Left kidney (tissue), 2 donors: ENCODE results near the gene IL17B. TPM values are rescaled to one million over a fixed set of nuclear protein-coding genes. Genes with fewer than 3 reads are reported as not detected.
"Not testable (repeated sequence)": the region's sequence is repeated elsewhere in the genome, so short reads cannot be mapped to it uniquely, and the experiment has no call there.

Source experiments
- DNase-seq: peaks from one replicate; pipeline ENCODE4 v3.0.0-alpha.2; 2013
- polyA plus RNA-seq: library from polyadenylated mRNA; unstranded; fragments of 120-200 nt; gene quantifications from one replicate; pipeline ENCODE4 v1.2.1, GENCODE V29; 2013; ENCODE audit not compliant: insufficient read length

The IL17B gene
- polyA plus RNA-seq, 1 donor, result 1.4 TPM

- DNase-seq, result no peak
These were observed 23.2 kb upstream of the IL17B start for GRCh38 chr5:149402291-149402690.

- no peak for DNase-seq
These were observed 22.0 kb upstream of the IL17B start for GRCh38 chr5:149401051-149401450.

GRCh38 chr5:149400304-149400703, 21.2 kb upstream of the IL17B start:
- peak; percentile 56 for DNase-seq

- DNase-seq, result no peak
These were observed 20.7 kb upstream of the IL17B start for GRCh38 chr5:149399775-149400174.

- not testable (repeated sequence) for DNase-seq
These were observed 19.7 kb upstream of the IL17B start for GRCh38 chr5:149398747-149399266.

GRCh38 chr5:149397530-149397929, 18.4 kb upstream of the IL17B start:
- no peak for DNase-seq

GRCh38 chr5:149394996-149395395, 15.9 kb upstream of the IL17B start:
- DNase-seq, result not testable (repeated sequence)

GRCh38 chr5:149392718-149393117, 13.6 kb upstream of the IL17B start:
- DNase-seq, result no peak

- DNase-seq, result no peak
These were observed 12.4 kb upstream of the IL17B start for GRCh38 chr5:149391524-149391923.

GRCh38 chr5:149391076-149391475, 12.0 kb upstream of the IL17B start:
- not testable (repeated sequence) for DNase-seq

GRCh38 chr5:149389552-149390495, 10.7 kb upstream of the IL17B start:
- no peak for DNase-seq

- DNase-seq, result no peak
These were observed 9.6 kb upstream of the IL17B start for GRCh38 chr5:149388498-149389190.

- no peak for DNase-seq
These were observed 8.9 kb upstream of the IL17B start for GRCh38 chr5:149387982-149388381.

GRCh38 chr5:149387081-149387631, 8.1 kb upstream of the IL17B start:
- no peak for DNase-seq

- DNase-seq, result no peak
These were observed 7.1 kb upstream of the IL17B start for GRCh38 chr5:149386166-149386565.

- no peak for DNase-seq
These were observed 4.3 kb upstream of the IL17B start for GRCh38 chr5:149383399-149383798.

GRCh38 chr5:149382517-149383220, 3.6 kb upstream of the IL17B start:
- DNase-seq, result no peak

- DNase-seq, result peak; percentile 70
These were observed 2.9 kb upstream of the IL17B start for GRCh38 chr5:149381986-149382338.

GRCh38 chr5:149381261-149381985, 2.3 kb upstream of the IL17B start:
- DNase-seq, result no peak

- DNase-seq, result no peak
These were observed 1.5 kb upstream of the IL17B start for GRCh38 chr5:149380466-149381121.

GRCh38 chr5:149379818-149380374, 804 bp upstream of the IL17B start:
- no peak for DNase-seq
